HG03045 (cell line): ENCODE measurements around the gene CXCL1.

Source experiments
- ATAC-seq: cut with Tn5 transposase; IDR thresholded peaks from one replicate; pipeline ENCODE4 v1.9.1; 2021; ENCODE audit warnings: mild to moderate bottlenecking, moderate library complexity; ENCODE audit not compliant: unreplicated experiment

Gene CXCL1

GRCh38 chr4:73916172-73916925 lies 47.2 kb downstream of the CXCL1 start:
- ATAC-seq: no peak

GRCh38 chr4:73917081-73917501 lies 47.9 kb downstream of the CXCL1 start:
- no peak for ATAC-seq

GRCh38 chr4:73918058-73918457 lies 48.9 kb downstream of the CXCL1 start:
- ATAC-seq: no peak

GRCh38 chr4:73919691-73920090 lies 50.5 kb downstream of the CXCL1 start:
- no peak for ATAC-seq
